H9 (cell line): Measurements from ENCODE around the gene PACSIN3. TPM values are rescaled to one million over a fixed set of nuclear protein-coding genes. Genes with fewer than 3 reads are reported as not detected.
A peak's percentile ranks its signal among the peaks of the same experiment; 100 is the strongest.

Experiments used
- DNase-seq: peaks from one replicate; pipeline ENCODE4 v3.0.0-alpha.2; 2017
- H2AFZ ChIP-seq: one replicate; pipeline ENCODE4 v1.6.1; 2013; ENCODE audit warnings: mild to moderate bottlenecking, low read length, control low read depth, moderate library complexity
- H2AK5ac ChIP-seq: 2 replicates; pipeline ENCODE4 v1.6.1; 2013; ENCODE audit warnings: low read length, control low read depth, mixed read lengths; ENCODE audit not compliant: insufficient read length
- H2BK120ac ChIP-seq: one replicate; pipeline ENCODE4 v1.6.1; 2013; ENCODE audit warnings: low read depth, mild to moderate bottlenecking, low read length, control low read depth, inconsistent platforms; ENCODE audit not compliant: poor library complexity, severe bottlenecking
- H2BK12ac ChIP-seq: 2 replicates; pipeline ENCODE4 v1.6.1; 2013; ENCODE audit warnings: low read length, control low read depth, mixed read lengths, low read depth; ENCODE audit not compliant: insufficient read length
- H2BK15ac ChIP-seq: 2 replicates; pipeline ENCODE4 v1.6.1; 2013; ENCODE audit warnings: low read depth, low read length, control low read depth
- H2BK20ac ChIP-seq: one replicate; pipeline ENCODE4 v1.6.1; 2013; ENCODE audit warnings: low read depth, mild to moderate bottlenecking, low read length, control low read depth, inconsistent platforms; ENCODE audit not compliant: poor library complexity, severe bottlenecking
- H2BK5ac ChIP-seq: 2 replicates; pipeline ENCODE4 v1.6.1; 2013; ENCODE audit warnings: low read length, control low read depth, mixed read lengths; ENCODE audit not compliant: insufficient read length
- H3K14ac ChIP-seq: 2 replicates; pipeline ENCODE4 v1.6.1; 2013; ENCODE audit warnings: low read length, control low read depth; ENCODE audit not compliant: insufficient read depth
- H3K18ac ChIP-seq: 2 replicates; pipeline ENCODE4 v1.6.1; 2013; ENCODE audit warnings: low read depth, mild to moderate bottlenecking, mixed read lengths, low read length, control low read depth; ENCODE audit not compliant: insufficient read length
- H3K23ac ChIP-seq: 2 replicates; pipeline ENCODE4 v1.6.1; 2013; ENCODE audit warnings: low read length, control low read depth, mixed read lengths, low read depth; ENCODE audit not compliant: insufficient read length
- H3K23me2 ChIP-seq: 2 replicates; pipeline ENCODE4 v1.6.1; 2013; ENCODE audit warnings: low read depth, mild to moderate bottlenecking, mixed read lengths, low read length, control low read depth; ENCODE audit not compliant: insufficient read length, poor library complexity, severe bottlenecking
- H3K27ac ChIP-seq: 2 replicates; pipeline ENCODE4 v1.5.1; 2013; ENCODE audit warnings: low read length, control low read depth, mixed read lengths, low read depth; ENCODE audit not compliant: insufficient read length
- H3K27me3 ChIP-seq: 2 replicates; pipeline ENCODE4 v1.6.1; 2013; ENCODE audit warnings: low read length, control low read depth, inconsistent platforms; ENCODE audit not compliant: insufficient read depth
- H3K4ac ChIP-seq: 2 replicates; pipeline ENCODE4 v1.6.1; 2013; ENCODE audit warnings: low read depth, mild to moderate bottlenecking, control low read depth, inconsistent platforms, low read length, moderate library complexity
- H3K4me1 ChIP-seq: 2 replicates; pipeline ENCODE4 v1.6.1; 2013; ENCODE audit warnings: low read length, control low read depth, inconsistent platforms; ENCODE audit not compliant: insufficient read depth
- H3K4me2 ChIP-seq: 2 replicates; pipeline ENCODE4 v1.6.1; 2013; ENCODE audit warnings: low read length, control low read depth, mixed read lengths; ENCODE audit not compliant: insufficient read length, insufficient read depth
- H3K56ac ChIP-seq: 2 replicates; pipeline ENCODE4 v1.6.1; 2013; ENCODE audit warnings: low read depth, mild to moderate bottlenecking, mixed read lengths, low read length, control low read depth; ENCODE audit not compliant: insufficient read length
- H3K79me1 ChIP-seq: 2 replicates; pipeline ENCODE4 v1.6.1; 2013; ENCODE audit warnings: low read depth, mild to moderate bottlenecking, moderate library complexity, low read length, control low read depth, inconsistent platforms; ENCODE audit not compliant: insufficient read depth, poor library complexity, severe bottlenecking
- H3K79me2 ChIP-seq: 2 replicates; pipeline ENCODE4 v1.6.1; 2013; ENCODE audit warnings: low read length, control low read depth, inconsistent platforms; ENCODE audit not compliant: insufficient read depth
- H3K9ac ChIP-seq: 2 replicates; pipeline ENCODE4 v1.6.1; 2013; ENCODE audit warnings: low read length, control low read depth, mixed read lengths; ENCODE audit not compliant: insufficient read length; ENCODE audit errors: extremely low read depth
- H3K9me3 ChIP-seq: one replicate; pipeline ENCODE4 v1.6.1; 2013; ENCODE audit warnings: low read depth, low read length, inconsistent platforms; ENCODE audit not compliant: control insufficient read depth
- H3T11ph ChIP-seq: one replicate; pipeline ENCODE4 v1.6.1; 2013; ENCODE audit warnings: mild to moderate bottlenecking, low read length, control low read depth, inconsistent platforms
- H4K20me1 ChIP-seq: one replicate; pipeline ENCODE4 v1.6.1; 2013; ENCODE audit not compliant: control insufficient read depth, insufficient read length, insufficient read depth
- H4K5ac ChIP-seq: 2 replicates; pipeline ENCODE4 v1.6.1; 2013; ENCODE audit warnings: low read depth, mild to moderate bottlenecking, mixed read lengths, low read length, control low read depth; ENCODE audit not compliant: insufficient read length
- H4K8ac ChIP-seq: replicated peaks from 2 replicates; pipeline ENCODE4 v1.6.1; 2013; ENCODE audit warnings: low read length, control low read depth, mixed read lengths, low read depth; ENCODE audit not compliant: insufficient read length
- H4K91ac ChIP-seq: 2 replicates; pipeline ENCODE4 v1.6.1; 2013; ENCODE audit warnings: low read depth, mild to moderate bottlenecking, moderate library complexity, mixed read lengths, low read length, control low read depth; ENCODE audit not compliant: insufficient read length
- H3K27ac Mint-ChIP-seq, 3 experiments: 2 replicates in 2 of 3; 3 replicates in 1 of 3; pipeline ENCODE4 v1.8.0; 2020 to 2021; ENCODE audit warnings: mixed read lengths in 3 of 3, mild to moderate bottlenecking in 1 of 3, moderate library complexity in 1 of 3
- H3K27me3 Mint-ChIP-seq: 2 replicates; pipeline ENCODE4 v1.8.0; 2021; ENCODE audit warnings: low read depth, mild to moderate bottlenecking, moderate library complexity, mixed read lengths
- H3K36me3 Mint-ChIP-seq, 3 experiments: 2 replicates in 2 of 3; 3 replicates in 1 of 3; pipeline ENCODE4 v1.8.0; 2020 to 2021; ENCODE audit warnings: low read depth in 3 of 3, mixed read lengths in 3 of 3; ENCODE audit not compliant: insufficient read depth in 1 of 3
- H3K4me1 Mint-ChIP-seq, 2 experiments: 2 replicates each; pipeline ENCODE4 v1.8.0; 2020; ENCODE audit warnings: mixed read lengths in 2 of 2
- H3K4me3 Mint-ChIP-seq, 2 experiments: 2 replicates in 1 of 2; 3 replicates in 1 of 2; pipeline ENCODE4 v1.8.0; 2020 to 2021; ENCODE audit warnings: mild to moderate bottlenecking in 2 of 2, mixed read lengths in 2 of 2, moderate library complexity in 1 of 2
- H3K9me3 Mint-ChIP-seq, 2 experiments: 2 replicates in 1 of 2; 3 replicates in 1 of 2; pipeline ENCODE4 v1.8.0; 2020; ENCODE audit warnings: mild to moderate bottlenecking in 2 of 2, mixed read lengths in 2 of 2, moderate library complexity in 1 of 2
- WGBS: extraction: QIAGEN DNeasy Blood & Tissue Kit; methylation state at CpG from one replicate; pipeline ENCODE4 v1.1.7; 2013; ENCODE audit warnings: missing lambda C conversion rate, low lambda C conversion rate, mixed read lengths; ENCODE audit not compliant: insufficient read length; ENCODE audit errors: extremely low coverage; 5-methylcytosine and 5-hydroxymethylcytosine counted together
- long read RNA-seq: library from polyadenylated mRNA; unstranded; transcript quantifications from one replicate; pipeline ENCODE4 v2.0.0, GENCODE V29; 2020
- total RNA-seq: library from RNA; stranded (reverse); gene quantifications from 2 replicates; pipeline ENCODE4 v1.2.1, GENCODE V29; 2021
- TF ChIP-seq, protein P1 (sequence below): fragments of 200-600 bp; sonication (generic); conservative IDR thresholded peaks from 3 replicates; pipeline ENCODE4 v1.8.0; 2021; ENCODE audit warnings: antibody characterized with exemption, mild to moderate bottlenecking

PACSIN3 gene
- 62.2 and 63.0 TPM in 2 replicates for total RNA-seq
- long read RNA-seq, transcript PACSIN3-201 (11 exons, 1,843 nt) = major isoform, 131 of 185 reads
- long read RNA-seq, partial matches to known transcripts = 6 of 185 reads
- long read RNA-seq, other reads (novel, unspliced or antisense) = 46 of 185 reads

DNA sequence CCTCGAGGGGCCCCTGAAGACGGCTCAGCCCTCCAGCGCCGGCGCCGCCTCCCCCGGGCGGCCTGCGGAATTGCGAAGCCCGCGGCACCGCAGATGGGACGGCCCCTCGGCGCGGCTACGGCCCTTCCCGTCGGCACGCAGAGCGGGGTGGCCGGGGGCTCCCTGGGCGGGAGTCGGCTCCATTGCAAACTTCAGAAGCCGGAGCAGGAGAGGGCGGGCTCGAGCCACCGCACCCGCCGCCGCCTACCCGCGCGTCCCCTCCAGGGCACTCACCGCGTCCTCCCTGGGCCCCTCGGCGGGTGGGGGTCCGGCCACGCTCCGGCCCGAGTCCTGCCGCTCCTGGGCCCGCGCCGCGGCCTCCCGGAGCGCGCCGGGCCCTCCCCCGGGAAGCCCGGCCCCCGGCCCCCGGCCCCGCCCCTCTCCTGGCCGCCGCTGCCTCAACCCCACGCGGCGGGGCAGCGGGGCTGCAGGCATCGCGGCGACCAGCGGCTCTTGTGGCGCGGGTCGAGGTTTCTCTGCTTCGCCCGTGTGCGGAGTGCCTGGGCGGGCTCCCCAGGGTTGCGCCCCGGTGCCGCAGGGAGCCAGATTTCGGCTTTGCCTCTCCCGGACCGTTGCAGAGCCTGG, at the start of gene PACSIN3:
Gene PACSIN3 (minus strand): TSS at position 359 of the 624 bp plus-strand sequence. CDS start 3,707 bp downstream, outside the sequence.
- no peak within 1 kb of the TSS for H2BK5ac ChIP-seq
- H2BK15ac ChIP-seq = no peak within 1 kb of the TSS
- H3K9me3 ChIP-seq = no peaks in the 10 kb centered on the region
- H3K27ac Mint-ChIP-seq = peak within 1 kb of the TSS; percentile 83 to 98 (median 87); a peak in 4 of 7 replicates
- peak within 1 kb of the TSS; percentile 42 for H3K9ac ChIP-seq
- H3K14ac ChIP-seq = peak within 1 kb of the TSS; percentile 69
- no peak within 1 kb of the TSS for H3T11ph ChIP-seq
- peak within 1 kb of the TSS; percentile 53 for H3K4me2 ChIP-seq
- H3K4ac ChIP-seq = no peak within 1 kb of the TSS; the same call in 1 of the 2 replicates
- no peaks in the 10 kb centered on the region for H3K27me3 ChIP-seq
- H2AFZ ChIP-seq = no peak within 1 kb of the TSS
- H2BK120ac ChIP-seq = no peak within 1 kb of the TSS
- peaks cover 14% of the 10 kb centered on the region for H3K23me2 ChIP-seq
- H3K27me3 Mint-ChIP-seq = peaks cover 28% of the 10 kb centered on the region
- H2AK5ac ChIP-seq = no peak within 1 kb of the TSS
- H3K4me3 Mint-ChIP-seq = peak within 1 kb of the TSS; percentile 84 to 91
- no peak within 1 kb of the TSS for H2BK12ac ChIP-seq
- WGBS = no CpG with 5 or more reads among the region's 80 CpGs
- no peaks in the 10 kb centered on the region for H3K4me1 ChIP-seq
- no peak within 1 kb of the TSS for H4K5ac ChIP-seq
- H4K91ac ChIP-seq = no peak within 1 kb of the TSS
- no peaks in the 10 kb centered on the region for H3K79me2 ChIP-seq
- no peaks in the 10 kb centered on the region for H3K9me3 Mint-ChIP-seq
- no peak within 1 kb of the TSS for H3K56ac ChIP-seq
- no peak within 1 kb of the TSS for H3K27ac ChIP-seq
- peak within 1 kb of the TSS; percentile 73 for H3K18ac ChIP-seq
- H4K8ac ChIP-seq = no peak within 1 kb of the TSS
- no peaks in the 10 kb centered on the region for H3K79me1 ChIP-seq
- peaks cover 0 to 6% (median 5%) of the 10 kb centered on the region in 3 experiments; a peak in 4 of 7 replicates for H3K36me3 Mint-ChIP-seq
- peaks cover 16 to 18% of the 10 kb centered on the region in 2 experiments for H3K4me1 Mint-ChIP-seq
- TF ChIP-seq, protein P1, sequence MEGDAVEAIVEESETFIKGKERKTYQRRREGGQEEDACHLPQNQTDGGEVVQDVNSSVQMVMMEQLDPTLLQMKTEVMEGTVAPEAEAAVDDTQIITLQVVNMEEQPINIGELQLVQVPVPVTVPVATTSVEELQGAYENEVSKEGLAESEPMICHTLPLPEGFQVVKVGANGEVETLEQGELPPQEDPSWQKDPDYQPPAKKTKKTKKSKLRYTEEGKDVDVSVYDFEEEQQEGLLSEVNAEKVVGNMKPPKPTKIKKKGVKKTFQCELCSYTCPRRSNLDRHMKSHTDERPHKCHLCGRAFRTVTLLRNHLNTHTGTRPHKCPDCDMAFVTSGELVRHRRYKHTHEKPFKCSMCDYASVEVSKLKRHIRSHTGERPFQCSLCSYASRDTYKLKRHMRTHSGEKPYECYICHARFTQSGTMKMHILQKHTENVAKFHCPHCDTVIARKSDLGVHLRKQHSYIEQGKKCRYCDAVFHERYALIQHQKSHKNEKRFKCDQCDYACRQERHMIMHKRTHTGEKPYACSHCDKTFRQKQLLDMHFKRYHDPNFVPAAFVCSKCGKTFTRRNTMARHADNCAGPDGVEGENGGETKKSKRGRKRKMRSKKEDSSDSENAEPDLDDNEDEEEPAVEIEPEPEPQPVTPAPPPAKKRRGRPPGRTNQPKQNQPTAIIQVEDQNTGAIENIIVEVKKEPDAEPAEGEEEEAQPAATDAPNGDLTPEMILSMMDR = peak; percentile 10; the same call in 1 of the 3 replicates
- peak; percentile 58 for DNase-seq
- no peak within 1 kb of the TSS for H3K23ac ChIP-seq
- no peaks in the 10 kb centered on the region for H4K20me1 ChIP-seq
- no peak within 1 kb of the TSS for H2BK20ac ChIP-seq
